GM18520 (cell line): ENCODE measurements around the gene APLNR.
"Not testable (repeated sequence)": the region's sequence is repeated elsewhere in the genome, so short reads cannot be mapped to it uniquely, and the experiment has no call there.

Experiments used
- ATAC-seq: cut with Tn5 transposase; IDR thresholded peaks from one replicate; pipeline ENCODE4 v1.9.1; 2021; ENCODE audit not compliant: unreplicated experiment

APLNR gene

DNA sequence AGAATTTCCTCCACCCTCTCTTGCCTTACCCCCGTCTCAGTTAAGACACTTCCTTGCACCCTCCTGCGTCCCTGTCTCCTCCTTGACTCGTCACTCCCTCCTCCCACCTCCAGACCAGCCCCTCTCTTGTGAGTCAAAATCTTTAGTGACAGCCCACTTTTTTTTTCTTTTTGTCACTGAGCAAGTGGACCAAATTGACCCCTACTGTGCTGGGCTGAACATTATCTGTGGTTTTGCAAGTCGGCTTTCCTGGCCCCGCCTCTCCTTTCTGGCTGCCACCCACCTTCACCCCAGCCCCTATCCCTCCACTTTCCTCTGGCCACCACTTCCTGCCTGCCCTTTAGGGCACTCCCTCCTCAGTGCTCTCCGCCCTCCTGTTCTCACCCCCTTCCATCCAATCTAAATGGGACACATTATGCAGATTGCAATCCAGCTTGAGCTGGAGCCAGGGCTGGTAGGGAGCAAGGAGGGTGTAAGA is at the start of gene APLNR:
TSS of gene APLNR (minus strand) at position 47 of the 478 bp plus-strand sequence. CDS start 246 bp downstream, outside the sequence.
- no peak for ATAC-seq

DNA sequence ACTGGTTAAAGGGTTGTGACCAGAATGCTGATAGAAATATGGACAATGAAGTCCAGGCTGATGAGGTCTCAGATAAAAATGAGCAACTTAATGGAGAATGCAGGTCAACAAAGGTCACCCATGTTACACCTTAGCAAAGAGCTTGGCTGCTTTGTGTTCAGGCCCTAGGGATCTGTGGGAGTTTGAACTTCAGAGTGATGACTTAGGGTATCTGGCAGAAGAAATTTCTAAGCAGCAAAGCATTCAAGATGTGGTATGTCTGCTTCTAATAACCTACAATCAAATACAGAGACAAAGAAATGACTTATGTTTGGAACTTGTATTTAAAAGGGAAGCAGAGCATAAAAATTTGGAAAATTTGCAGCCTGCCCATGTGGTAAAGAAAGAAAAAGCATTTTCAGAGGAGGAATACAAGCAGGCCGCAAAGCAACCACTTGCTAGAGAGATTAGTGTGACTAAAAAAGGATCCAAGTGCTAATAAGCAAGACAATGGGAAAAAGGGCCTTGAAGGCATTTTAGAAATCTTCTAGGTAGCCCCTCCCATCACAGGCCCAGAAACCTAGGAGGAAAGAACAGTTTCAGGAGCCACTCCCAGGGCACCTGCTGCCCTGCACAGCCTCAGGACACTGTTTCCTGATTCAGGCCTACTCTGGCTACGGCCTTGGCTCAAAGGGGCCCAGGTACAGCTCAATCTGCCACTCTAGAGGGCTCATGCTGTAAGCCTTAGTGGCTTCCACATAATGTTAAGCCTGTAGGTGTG is 46.4 kb upstream of the APLNR start:
- ATAC-seq: no peak

DNA sequence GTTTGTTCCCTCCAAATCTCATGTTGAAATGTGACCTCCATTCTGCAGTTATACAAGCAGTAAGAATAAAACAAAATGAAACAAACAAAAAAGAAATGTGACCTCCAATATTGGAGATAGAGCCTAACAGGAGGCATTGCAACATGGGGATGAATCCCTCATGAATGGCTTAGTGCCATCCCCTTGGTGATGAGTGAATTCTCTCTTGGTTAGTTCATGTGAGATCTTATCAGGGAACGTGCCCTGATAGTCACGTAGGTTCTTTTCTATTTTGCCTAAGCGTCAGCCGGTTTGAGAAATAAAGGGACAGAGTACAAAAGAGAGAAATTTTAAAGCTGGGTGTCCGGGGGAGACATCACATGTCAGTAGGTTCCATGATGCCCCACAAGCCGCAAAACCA is 44.5 kb upstream of the APLNR start:
- not testable (repeated sequence) for ATAC-seq

DNA sequence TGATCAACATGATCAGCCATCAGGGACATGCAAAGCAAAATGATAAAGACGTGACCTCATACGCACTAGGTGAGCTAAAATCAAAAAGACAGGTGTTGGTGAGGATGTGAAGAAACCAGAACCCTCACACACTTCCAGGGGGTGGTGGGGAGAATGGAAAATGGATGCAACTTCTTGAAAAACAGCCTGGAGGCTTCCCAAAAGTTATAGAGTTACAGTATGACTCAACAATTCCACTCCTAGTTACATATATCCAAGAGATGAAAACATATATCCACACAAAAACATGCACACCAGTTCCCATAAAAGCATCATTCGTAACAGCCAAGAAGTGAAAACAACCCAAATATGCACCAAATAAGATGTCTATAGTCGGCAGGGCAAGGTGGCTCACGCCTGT is 42.1 kb upstream of the APLNR start:
- no peak for ATAC-seq

DNA sequence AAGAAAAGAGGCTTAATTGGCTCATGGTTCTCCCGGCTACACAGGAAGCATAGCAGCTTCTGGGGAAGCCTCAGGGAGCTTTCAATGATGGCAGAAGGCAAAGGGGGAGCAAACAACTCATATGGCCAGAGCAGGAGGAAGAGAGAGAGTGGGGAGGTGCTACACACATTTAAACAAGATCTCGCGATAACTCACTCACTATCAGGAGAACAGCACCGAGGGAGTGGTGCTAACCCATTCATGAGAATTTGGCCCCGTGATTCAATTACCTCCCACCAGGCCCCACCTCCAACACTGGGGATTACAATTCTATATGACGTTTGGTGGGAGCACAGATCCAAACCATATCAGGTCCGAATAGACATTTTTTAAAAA is 41.7 kb upstream of the APLNR start:
- ATAC-seq: no peak

DNA sequence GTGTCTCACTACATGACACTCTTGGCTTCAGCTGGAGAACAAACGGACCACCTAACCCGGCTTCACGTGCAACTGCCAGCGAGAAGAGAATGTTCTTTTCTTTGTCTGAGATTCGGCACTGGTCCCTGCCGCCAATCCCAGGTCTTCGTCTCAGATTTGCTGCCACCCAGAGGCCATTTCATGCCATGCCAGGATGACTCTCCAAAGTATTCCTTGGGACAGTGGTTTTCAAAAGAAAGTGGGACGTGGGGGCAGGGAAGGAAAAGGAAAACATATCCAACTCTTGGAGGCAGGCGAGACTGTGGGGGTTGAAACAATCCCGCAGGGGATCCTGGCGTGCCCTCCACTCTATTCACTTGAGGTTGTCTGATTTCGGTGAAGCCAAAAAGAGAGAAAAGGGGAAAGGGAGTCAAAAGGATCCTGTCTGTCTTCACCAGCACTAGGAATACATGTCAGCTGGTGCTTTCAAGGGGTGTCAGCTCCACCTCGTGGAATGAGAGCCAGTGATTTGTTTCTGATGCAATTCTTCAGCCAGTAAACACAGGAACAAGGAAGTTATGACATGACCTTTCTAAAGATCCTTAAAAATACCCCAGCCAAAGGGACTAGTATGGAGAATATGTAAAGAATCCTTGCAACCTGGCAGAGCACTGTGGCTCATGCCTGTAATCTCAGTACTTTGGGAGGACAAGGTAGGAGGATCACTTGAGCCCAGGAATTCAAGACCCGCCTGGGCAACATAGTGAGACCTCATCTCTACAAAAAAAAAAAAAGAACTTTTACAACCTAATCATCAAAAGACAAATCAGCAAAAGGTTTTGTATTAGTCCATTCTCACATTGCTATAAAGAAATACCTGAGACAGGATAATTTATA is 41.0 kb upstream of the APLNR start:
- peak; percentile 71 for ATAC-seq

DNA sequence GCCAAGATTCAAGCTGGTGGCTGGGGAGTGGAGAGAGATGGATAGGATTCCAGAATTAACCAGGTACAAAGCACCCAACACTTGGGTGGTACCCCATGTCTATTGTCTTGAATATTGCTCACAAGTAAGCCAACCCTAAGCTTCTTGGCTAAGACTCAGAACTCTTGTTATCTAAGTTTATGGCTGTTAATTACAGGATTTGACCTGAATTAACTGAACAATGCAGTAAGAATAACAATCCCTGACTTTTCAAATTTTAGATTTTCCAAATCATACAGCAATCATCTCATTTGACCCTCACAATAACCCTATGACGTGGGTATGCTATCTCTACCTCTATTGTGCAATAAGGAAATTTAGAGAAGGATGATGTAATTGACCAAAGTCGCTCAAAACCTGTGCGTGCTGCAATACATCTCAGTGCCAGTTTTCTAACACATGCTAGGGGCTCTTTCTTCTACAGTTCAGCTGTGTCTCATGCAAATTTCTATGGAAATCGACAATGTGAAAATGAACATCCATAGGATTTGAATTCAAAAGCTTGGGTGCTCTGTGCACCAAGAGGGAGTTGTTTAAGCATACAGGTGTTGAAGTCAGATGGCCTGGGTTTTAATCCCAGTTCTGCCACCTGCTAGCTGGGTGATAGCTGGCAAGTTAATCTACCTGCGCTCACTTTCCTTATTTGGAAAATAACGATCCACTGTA is 40.1 kb upstream of the APLNR start:
- no peak for ATAC-seq

DNA sequence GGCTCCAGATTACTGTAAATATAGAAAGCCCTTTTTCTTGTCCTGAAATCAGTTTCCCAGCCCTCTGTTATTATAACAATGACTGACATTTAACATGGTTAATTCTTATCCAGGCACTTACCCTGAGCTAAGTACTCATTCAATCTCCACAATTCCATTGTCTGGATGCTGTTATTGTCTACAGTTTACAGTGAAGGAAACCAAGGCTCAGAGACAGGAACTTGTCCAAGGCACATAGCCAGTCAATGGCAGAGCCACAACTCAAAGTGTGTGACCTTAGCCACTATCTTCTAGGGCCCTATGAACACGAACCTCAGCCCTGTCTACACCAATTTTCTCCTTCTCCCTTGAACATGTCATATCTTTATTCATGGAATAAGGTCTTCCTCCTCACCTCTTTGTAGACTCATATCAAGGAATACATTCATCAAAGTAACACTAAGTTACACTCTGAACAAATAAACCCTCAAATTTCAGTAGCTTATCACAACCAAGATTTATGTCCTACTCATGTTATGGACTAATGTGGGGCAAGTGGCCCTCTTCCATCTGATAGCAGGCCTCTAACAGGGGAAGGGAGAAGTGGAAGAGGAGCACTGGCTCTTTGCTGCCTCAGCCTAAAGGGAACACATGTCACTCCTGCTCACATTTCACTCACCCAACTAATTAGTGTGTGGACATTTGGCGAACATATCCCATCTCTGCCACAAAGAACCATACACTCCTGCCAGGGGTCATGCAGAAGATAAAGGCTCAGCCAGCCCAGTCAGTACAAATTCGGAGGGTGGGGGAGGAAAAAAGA is 39.3 kb upstream of the APLNR start:
- no peak for ATAC-seq

DNA sequence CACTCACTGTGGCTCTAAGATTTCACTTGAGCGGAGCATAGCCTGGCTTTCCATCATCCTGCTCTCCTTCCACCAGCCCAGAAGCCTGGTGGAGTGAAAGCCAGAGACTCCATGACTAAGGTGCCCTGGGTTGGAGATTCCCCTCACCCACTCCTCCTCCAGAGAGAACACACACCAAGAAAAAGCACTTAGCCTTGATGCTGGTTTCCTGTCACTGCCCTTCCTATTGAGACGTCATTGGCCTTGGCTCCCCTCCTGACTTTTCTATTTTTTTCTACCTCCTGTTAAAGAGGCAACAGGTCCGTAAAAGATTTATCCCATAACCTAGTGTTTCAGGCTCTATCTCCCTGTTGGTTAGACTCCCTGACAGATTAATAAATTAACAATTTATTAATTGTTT is 38.5 kb upstream of the APLNR start:
- ATAC-seq: no peak

DNA sequence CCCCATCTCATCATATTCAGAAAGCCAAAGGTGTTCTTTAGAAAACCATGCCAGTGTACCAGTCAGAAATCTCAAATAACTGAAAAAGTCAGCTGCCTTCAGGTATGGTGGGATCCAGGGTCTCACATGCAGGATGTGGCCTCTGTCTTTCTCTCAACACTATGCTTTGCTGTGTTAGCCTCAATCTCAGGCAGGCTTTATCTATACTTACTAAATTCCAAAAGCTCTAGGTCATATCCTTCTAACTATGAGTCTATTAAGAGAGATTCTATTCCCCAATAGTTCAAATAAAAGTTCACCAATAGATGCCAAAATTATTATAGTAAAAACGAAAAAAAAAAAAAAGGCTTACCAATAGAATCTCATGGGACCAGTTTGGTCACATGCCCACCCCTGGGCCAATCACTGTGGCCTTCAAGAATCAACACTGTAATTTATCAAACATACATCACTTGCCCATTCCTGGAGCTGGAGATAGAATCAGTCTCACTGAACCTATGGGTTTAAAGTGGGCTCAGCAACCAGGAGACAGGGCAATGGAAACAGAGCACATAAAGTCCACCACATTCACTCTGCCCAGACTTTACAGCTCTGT is 38.0 kb upstream of the APLNR start:
- ATAC-seq: no peak

DNA sequence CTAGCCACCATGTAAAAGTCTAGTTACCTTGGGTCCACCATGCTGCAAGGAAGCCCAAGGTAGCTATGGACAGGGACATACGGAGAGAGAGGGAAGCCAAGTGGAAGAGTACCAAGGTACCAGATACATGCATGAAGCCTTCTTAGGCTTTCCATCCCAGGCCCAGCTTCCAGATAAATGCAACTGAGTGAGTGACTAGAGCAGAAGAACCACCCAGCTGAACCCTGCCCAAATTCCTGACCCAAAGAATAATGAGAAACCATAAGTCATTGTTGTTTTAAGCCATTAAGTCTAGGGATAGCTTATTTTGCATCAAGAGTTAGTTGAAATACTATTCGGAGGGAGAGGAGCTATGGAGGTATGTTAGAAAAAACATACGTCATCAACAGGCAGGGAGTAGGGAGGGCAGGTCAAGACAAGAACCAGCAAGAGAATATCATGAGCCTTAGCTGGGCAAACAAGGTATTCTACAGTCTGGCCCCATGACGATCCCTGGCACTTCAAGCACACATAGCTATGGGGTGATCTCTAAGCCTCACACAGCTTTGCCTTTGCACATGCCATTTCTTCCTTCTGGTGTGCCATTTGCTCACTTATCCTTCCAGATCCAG is 36.5 kb upstream of the APLNR start:
- no peak for ATAC-seq

DNA sequence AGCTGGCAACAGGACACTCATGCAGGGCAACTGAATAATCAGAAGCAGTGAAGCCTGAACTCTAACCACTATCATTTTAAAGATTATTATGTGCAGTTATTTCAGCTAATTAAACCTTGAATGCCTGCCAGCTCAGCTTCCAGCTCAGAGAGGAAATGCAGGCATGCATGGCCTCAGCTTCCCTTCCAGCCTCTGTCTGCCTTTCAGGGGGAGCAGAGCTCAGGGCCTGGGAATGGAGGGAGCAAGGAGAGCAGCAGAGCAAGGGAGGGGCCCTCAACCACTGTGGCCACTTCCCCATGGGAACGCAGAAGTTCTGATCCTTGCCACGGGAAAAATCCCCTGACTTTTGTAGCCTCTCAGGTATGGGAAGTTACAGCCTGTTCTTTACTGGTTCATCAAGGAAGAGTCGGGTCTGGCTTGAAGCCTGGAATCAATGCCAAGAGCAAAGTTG is 32.5 kb upstream of the APLNR start:
- ATAC-seq: no peak

DNA sequence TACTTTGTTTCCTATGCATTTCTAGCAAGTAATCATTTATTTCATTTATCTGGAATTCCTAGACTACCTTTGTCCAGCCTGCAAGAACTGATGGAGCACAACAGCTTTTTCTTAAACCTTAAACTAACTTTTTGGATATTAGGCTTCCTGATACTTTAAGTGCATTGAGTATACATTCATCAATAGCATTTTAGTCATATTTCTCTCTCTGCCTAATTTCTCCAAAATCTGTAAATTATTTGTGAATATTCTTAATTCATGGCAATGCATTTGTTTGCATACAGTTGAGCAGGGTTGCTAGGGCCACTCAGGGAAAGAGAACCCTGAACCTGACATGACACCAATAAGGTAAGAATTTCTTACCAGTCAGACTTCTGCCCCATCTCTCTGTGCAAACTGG is 29.1 kb upstream of the APLNR start:
- ATAC-seq: no peak

DNA sequence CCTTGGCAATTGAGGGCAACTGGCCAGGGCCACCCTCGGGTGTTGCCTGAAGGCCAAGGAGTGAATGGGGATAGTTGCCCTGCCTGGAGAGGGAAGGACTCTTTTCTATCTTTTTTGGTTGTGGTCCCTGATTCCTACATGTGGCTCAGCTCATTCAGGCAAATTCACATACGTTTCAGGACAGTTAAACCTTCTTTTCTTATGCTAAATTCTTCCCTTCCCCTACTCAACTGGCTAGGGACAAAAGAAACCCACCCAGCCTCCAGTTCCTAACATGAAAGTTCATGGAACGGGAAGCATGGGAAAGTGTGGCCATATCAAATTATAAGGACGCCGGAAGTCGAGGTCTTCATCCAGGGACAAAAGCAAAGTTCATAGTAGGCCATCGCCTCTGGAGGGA is 26.3 kb upstream of the APLNR start:
- ATAC-seq: no peak

DNA sequence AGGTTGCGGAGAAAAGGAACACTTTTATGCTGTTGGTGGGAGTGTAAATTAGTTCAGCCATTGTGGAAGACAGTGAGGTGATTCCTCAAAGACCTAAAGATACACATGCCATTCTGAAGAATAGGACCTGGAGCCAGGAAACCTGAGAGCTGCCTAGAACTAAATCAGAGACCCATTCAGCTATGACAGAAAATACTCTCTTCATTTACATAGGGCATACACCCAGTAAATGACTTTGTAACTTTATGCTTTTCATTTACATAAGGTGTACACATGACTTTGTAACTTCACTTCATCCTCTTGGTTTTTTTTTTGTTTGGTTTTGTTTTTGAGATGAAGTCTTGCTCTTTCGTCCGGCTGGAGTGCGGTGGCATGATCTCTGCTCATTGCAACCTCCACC is 25.1 kb upstream of the APLNR start:
- ATAC-seq: no peak

DNA sequence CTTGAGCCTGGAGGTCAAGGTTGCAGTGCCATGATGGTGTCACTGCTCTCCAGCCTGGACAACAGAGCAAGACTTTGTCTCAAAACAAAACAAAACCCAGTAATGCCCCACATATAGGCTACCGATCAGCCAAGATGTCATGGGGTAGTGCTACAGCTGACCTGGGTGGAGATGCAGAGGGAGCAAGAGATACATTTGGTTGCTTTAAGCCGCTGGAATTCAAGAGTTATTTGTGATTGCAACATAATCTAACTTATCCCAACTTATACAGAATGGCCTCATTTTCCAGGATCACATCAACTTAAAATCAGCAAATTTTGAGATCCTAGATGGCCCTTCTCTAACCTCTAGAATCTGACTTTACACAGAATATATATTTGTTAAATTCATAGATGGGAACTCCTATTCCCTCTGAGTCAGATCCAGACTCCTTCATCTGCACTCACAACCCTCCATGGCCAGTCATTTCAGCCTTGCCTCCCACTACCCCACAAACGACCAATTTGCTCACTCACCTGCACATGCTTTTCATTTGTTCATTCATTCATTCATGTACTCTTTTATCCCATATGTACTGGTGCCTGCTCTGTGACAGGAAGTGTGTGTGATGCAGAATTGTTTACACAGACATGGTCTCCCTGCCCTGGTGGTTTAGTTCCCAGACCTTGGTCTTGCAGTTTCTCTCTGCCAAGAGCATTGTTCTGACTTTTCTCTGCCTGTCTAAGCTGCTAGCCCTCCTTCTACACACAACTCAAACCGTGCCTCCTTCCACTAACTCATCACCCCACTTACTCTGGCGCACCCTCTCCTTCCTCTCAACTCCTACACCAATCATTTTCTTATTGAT is 24.1 kb upstream of the APLNR start:
- no peak for ATAC-seq

DNA sequence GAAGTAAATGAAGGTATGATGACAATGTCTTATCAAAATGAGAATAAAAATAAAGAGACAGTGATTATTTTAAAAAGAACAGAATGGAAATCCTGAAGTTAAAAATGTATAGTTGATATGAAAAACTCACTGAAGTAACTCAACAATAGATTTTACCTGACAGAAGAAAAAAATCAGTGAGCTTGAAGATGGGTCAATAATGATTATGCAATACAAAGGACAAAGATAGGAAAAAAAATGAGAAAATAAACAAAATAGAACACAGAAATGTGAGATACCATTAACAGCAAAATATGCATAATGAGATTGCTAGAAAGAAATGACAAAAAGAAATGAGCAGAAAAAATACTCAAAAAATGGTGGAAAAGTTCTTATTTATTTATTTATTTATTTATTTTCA is 19.1 kb upstream of the APLNR start:
- no peak for ATAC-seq

DNA sequence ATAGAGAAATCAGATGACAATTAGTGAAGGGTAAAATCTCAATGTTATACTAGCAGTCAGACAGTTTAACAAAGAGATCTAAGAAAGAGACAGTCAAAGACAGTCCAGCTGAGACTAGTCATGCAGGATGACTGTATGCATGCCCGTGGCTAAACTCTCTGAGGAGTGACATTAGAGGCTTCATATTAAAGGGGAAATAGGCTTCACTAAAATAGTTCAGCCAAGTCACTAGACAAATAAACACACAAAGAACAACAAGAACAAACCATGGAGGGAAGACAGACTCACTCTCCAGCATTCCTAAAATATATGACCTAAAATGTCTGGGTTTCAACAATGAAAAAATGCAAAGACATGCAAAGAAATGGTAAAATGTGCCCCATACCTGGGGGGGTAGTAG is 18.6 kb upstream of the APLNR start:
- ATAC-seq: no peak

DNA sequence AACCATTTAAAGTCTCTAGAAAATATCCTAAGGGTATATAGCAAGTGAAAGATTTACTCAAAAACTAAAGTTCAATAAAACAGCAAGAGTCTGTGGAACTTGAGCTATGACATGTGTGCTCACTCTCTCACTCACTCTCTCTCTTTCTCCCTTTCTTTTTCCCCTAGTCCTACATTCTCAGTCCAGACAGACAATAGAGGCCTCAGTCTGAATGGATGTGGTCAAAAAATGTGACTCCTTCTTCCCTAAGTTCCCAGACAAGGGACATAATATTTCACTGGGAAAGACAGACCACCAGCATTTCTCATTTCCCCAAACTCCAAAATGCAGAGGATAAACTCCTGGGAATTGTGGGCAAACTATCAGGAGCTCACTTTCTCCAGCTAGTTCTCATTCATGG is 17.6 kb upstream of the APLNR start:
- ATAC-seq: no peak
